ENCODE measurements around the gene FHIT. TPM values are rescaled to one million over a fixed set of nuclear protein-coding genes. Genes with fewer than 3 reads are reported as not detected.

The FHIT gene
- total and polyA plus RNA-seq, 7 donors, result 2.4 to 10.2 (median 6.1) TPM

- 92 to 93% methylated on average over 1 of the region's 1 CpG for WGBS, 2 donors
- intact Hi-C loops (cut with DNase I), result no loop called here
- no peak for DNase-seq
- peaks cover 0 to 2% (median under 1%) of the 10 kb centered on the region in 4 donors for H3K9me3 ChIP-seq
- H3K4me3 ChIP-seq, result no peak overlapping the region
- no peaks in the 10 kb centered on the region for H3K27me3 ChIP-seq
- H3K4me1 ChIP-seq, result no peaks in the 10 kb centered on the region
- TF ChIP-seq CTCF (IDR thresholded peaks at IDR 0.05) (no peak), POLR2A (IDR thresholded peaks at IDR 0.05) (no peak), POLR2AphosphoS5 (IDR thresholded peaks at IDR 0.05) (no peak), EP300 (IDR thresholded peaks at IDR 0.05) (no peak)
- no peaks in the 10 kb centered on the region for H3K36me3 ChIP-seq
- H3K27ac ChIP-seq, result no peak overlapping the region
These were observed 215.7 kb downstream of the FHIT start for GRCh38 chr3:61035573-61035972.

- no peak for DNase-seq
- Histone ChIP-seq H3K9me3 (peaks cover 0 to 2% (median 0%) of the 10 kb centered on the region in 4 donors), H3K4me3 (no peak overlapping the region), H3K4me1 (no peaks in the 10 kb centered on the region), H3K36me3 (no peaks in the 10 kb centered on the region), H3K27me3 (no peaks in the 10 kb centered on the region), H3K27ac (no peak overlapping the region)
- 84 to 87% methylated on average over 5 of the region's 5 CpGs for WGBS, 2 donors
- intact Hi-C loops (cut with DNase I), result no loop called here
- TF ChIP-seq EP300 (IDR thresholded peaks at IDR 0.05), result no peak
- TF ChIP-seq CTCF (IDR thresholded peaks at IDR 0.05), result no peak
- TF ChIP-seq POLR2AphosphoS5 (IDR thresholded peaks at IDR 0.05), result no peak
- TF ChIP-seq POLR2A (IDR thresholded peaks at IDR 0.05), result no peak
These were observed 218.3 kb downstream of the FHIT start for GRCh38 chr3:61032991-61033390.

- H3K4me3 ChIP-seq, result no peak overlapping the region
- TF ChIP-seq POLR2A (IDR thresholded peaks at IDR 0.05), result no peak
- no peak for TF ChIP-seq POLR2AphosphoS5 (IDR thresholded peaks at IDR 0.05)
- no peak for TF ChIP-seq EP300 (IDR thresholded peaks at IDR 0.05)
- no peak for TF ChIP-seq CTCF (IDR thresholded peaks at IDR 0.05)
- no peaks in the 10 kb centered on the region for H3K27me3 ChIP-seq
- no peak overlapping the region for H3K27ac ChIP-seq
- no peaks in the 10 kb centered on the region for H3K36me3 ChIP-seq
- no peaks in the 10 kb centered on the region for H3K9me3 ChIP-seq
- 99% methylated on average over 2 of the region's 2 CpGs for WGBS, 2 donors
- intact Hi-C loops (cut with DNase I), result no loop called here
- H3K4me1 ChIP-seq, result no peaks in the 10 kb centered on the region
- DNase-seq, result no peak
These were observed 219.7 kb downstream of the FHIT start for GRCh38 chr3:61031503-61031902.

GRCh38 chr3:61030469-61031035 is 220.7 kb downstream of the FHIT start:
- Histone ChIP-seq H3K36me3 (no peaks in the 10 kb centered on the region), H3K4me3 (no peak overlapping the region), H3K27me3 (no peaks in the 10 kb centered on the region), H3K27ac (no peak overlapping the region), H3K9me3 (no peaks in the 10 kb centered on the region), H3K4me1 (no peaks in the 10 kb centered on the region)
- intact Hi-C loops (cut with DNase I), result no loop called here
- WGBS, 2 donors, result 78 to 88% methylated on average over 4 of the region's 4 CpGs
- DNase-seq, result no peak
- TF ChIP-seq POLR2A (IDR thresholded peaks at IDR 0.05) (no peak), POLR2AphosphoS5 (IDR thresholded peaks at IDR 0.05) (no peak), CTCF (IDR thresholded peaks at IDR 0.05) (no peak), EP300 (IDR thresholded peaks at IDR 0.05) (no peak)

- H3K27ac ChIP-seq, result no peak overlapping the region
- TF ChIP-seq POLR2AphosphoS5 (IDR thresholded peaks at IDR 0.05) (no peak), EP300 (IDR thresholded peaks at IDR 0.05) (no peak), POLR2A (IDR thresholded peaks at IDR 0.05) (no peak), CTCF (IDR thresholded peaks at IDR 0.05) (no peak)
- H3K36me3 ChIP-seq, result no peaks in the 10 kb centered on the region
- H3K27me3 ChIP-seq, result no peaks in the 10 kb centered on the region
- DNase-seq, result no peak
- H3K4me3 ChIP-seq, result no peak overlapping the region
- H3K9me3 ChIP-seq, result no peaks in the 10 kb centered on the region
- no peaks in the 10 kb centered on the region for H3K4me1 ChIP-seq
- WGBS, 2 donors, result 83 to 91% methylated on average over 5 of the region's 5 CpGs
- intact Hi-C loops (cut with DNase I), result no loop called here
These were observed 222.1 kb downstream of the FHIT start for GRCh38 chr3:61029194-61029593.
